B cell (primary cell): ENCODE results near the gene HS3ST1.

Source experiments
- EZH2 ChIP-seq: IDR thresholded peaks from 2 replicates; pipeline ENCODE4 v1.6.1; 2012; ENCODE audit warnings: borderline replicate concordance, low read depth, mild to moderate bottlenecking, moderate library complexity, low read length; ENCODE audit not compliant: insufficient read depth, poor library complexity, severe bottlenecking
- TF ChIP-seq, protein P1 (sequence below): fragments of 200-600 bp; IDR thresholded peaks from one replicate; pipeline ENCODE4 v1.8.0; 2022; ENCODE audit warnings: antibody characterized with exemption, mild to moderate bottlenecking

DNA sequence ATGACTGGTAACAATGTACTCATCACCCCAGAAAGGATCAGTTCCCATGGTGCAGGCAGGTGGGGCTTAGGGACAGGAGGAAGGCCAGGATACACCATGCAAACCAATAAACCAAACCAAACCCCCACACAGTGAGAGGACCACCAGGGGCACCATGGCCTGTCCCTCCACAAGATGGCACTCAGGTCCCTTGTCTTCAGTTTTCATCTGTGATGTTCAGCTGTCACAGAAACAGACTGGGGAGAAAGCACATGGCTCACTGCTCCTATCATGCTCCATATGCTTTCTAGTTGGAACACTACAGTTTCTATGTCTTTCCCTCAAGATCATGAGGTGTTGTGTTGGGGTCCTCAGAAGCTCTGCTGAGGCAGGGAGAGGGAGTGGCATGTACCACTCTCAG is 10.1 kb downstream of the HS3ST1 start:
- TF ChIP-seq EZH2 = no peak
- TF ChIP-seq, protein P1, sequence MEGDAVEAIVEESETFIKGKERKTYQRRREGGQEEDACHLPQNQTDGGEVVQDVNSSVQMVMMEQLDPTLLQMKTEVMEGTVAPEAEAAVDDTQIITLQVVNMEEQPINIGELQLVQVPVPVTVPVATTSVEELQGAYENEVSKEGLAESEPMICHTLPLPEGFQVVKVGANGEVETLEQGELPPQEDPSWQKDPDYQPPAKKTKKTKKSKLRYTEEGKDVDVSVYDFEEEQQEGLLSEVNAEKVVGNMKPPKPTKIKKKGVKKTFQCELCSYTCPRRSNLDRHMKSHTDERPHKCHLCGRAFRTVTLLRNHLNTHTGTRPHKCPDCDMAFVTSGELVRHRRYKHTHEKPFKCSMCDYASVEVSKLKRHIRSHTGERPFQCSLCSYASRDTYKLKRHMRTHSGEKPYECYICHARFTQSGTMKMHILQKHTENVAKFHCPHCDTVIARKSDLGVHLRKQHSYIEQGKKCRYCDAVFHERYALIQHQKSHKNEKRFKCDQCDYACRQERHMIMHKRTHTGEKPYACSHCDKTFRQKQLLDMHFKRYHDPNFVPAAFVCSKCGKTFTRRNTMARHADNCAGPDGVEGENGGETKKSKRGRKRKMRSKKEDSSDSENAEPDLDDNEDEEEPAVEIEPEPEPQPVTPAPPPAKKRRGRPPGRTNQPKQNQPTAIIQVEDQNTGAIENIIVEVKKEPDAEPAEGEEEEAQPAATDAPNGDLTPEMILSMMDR = no peak
